ENCODE results near the gene WDR18. TPM values are rescaled to one million over a fixed set of nuclear protein-coding genes. Genes with fewer than 3 reads are reported as not detected.

WDR18 gene
- total RNA-seq, 6 experiments from 2014 or later: 47.5 to 55.8 (median 51.3) TPM

- DNase-seq: no peak
- no peak overlapping the region for H3K27ac Mint-ChIP-seq
- TF ChIP-seq, protein P1, sequence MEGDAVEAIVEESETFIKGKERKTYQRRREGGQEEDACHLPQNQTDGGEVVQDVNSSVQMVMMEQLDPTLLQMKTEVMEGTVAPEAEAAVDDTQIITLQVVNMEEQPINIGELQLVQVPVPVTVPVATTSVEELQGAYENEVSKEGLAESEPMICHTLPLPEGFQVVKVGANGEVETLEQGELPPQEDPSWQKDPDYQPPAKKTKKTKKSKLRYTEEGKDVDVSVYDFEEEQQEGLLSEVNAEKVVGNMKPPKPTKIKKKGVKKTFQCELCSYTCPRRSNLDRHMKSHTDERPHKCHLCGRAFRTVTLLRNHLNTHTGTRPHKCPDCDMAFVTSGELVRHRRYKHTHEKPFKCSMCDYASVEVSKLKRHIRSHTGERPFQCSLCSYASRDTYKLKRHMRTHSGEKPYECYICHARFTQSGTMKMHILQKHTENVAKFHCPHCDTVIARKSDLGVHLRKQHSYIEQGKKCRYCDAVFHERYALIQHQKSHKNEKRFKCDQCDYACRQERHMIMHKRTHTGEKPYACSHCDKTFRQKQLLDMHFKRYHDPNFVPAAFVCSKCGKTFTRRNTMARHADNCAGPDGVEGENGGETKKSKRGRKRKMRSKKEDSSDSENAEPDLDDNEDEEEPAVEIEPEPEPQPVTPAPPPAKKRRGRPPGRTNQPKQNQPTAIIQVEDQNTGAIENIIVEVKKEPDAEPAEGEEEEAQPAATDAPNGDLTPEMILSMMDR (IDR thresholded peaks at IDR 0.05): no peak
- H3K36me3 Mint-ChIP-seq (ENCODE audit: low read depth): no peaks in the 10 kb centered on the region; the same call in 1 of the 2 replicates
- H3K4me3 Mint-ChIP-seq: no peak overlapping the region
- peaks cover 5% of the 10 kb centered on the region; the same call in 1 of the 2 replicates for H3K4me1 Mint-ChIP-seq (ENCODE audit: low read depth)
- H3K9me3 Mint-ChIP-seq: no peaks in the 10 kb centered on the region
- peaks cover 8% of the 10 kb centered on the region for H3K27me3 Mint-ChIP-seq (ENCODE audit: insufficient read depth)
These were observed 4.8 kb upstream of the WDR18 start for GRCh38 chr19:979318-979741.

DNA sequence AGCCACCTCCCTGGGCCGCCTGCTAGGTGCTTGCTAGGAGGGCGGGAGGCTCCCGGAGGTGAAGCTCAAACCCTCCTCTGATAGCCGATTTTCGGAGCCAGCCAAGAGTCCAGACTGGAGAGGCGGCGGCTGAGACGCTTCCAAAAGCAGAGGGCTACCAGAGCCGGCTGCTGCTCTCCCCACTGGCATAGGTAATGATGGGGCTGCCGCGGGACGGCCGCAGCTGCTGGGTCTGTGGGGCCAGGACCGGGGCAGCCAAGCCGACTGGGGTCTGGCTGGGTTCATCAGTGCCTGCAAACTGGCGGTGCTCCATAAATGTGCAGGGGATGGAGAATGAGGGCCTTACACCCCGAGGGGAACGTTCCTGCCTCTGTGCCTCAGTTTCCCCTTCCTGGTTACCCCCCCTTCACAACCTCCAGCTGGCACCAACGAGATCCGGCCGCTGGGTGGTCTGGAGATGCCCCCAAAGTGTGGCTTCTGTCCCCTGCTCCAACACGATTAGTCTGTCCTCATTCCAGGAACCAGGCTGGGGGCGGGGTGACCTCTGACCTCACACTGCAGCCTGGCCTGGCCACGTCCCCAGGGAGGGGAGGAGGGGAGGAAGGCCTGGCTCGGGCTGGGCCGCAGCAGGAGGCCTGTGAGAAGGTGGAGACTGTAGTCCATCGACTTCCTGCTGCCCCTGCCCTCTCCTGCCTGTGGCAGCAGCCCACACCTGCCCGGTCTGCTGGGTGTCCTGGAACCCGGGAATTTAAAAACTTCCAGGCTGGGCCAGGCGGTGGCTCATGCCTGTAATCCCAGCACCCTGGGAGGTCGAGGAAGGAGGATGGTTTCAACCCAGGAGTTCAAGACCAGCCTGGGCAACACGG, 3.8 kb upstream of the WDR18 start:
- Mint-ChIP-seq H3K9me3 (no peaks in the 10 kb centered on the region), H3K4me1 (ENCODE audit: low read depth) (peaks cover 13% of the 10 kb centered on the region), H3K27ac (no peak overlapping the region), H3K36me3 (ENCODE audit: low read depth) (no peaks in the 10 kb centered on the region; the same call in 1 of the 2 replicates), H3K4me3 (no peak overlapping the region; the same call in 1 of the 2 replicates), H3K27me3 (ENCODE audit: insufficient read depth) (peaks cover 13% of the 10 kb centered on the region)
- DNase-seq: no peak
- TF ChIP-seq, protein P1 (IDR thresholded peaks at IDR 0.05): no peak

DNA sequence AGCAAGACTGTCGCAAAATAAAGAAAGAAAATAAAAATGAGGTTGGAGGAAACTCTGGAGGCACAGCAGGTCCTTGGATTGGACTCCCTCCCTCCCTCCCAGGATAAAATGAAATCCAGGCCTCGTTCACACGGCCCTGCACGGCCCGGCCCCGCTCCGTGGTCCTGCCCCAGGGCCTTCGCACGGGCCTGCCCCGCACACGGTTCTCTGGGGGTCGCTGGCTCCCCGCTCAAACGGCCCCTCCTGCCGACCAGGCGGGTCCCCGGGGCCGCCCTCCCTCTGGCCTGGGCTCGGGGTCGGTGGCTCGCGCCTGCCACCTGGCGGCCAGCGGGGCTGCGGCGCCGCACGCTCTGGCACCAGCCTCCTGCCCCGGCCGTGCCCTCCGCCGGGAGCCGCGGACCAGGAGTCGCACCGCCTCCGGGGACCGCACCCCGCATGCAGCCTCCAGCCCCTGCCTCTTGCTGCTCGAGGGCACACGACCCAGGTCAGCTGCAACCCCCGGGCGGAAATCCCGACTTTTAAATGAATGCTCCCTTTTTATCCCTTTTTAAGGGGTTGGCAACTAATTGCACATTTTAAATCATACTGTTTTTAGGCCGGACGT, 1.5 kb upstream of the WDR18 start:
- Mint-ChIP-seq H3K9me3 (no peaks in the 10 kb centered on the region), H3K36me3 (ENCODE audit: low read depth) (no peaks in the 10 kb centered on the region; the same call in 1 of the 2 replicates), H3K27ac (peak overlapping the region; percentile 95; the same call in 1 of the 2 replicates), H3K4me3 (peak overlapping the region; percentile 68), H3K4me1 (ENCODE audit: low read depth) (peaks cover 18% of the 10 kb centered on the region), H3K27me3 (ENCODE audit: insufficient read depth) (peaks cover 16% of the 10 kb centered on the region)
- peak; percentile 56 for DNase-seq
- TF ChIP-seq, protein P1 (IDR thresholded peaks at IDR 0.05): peak; percentile 99

- Mint-ChIP-seq H3K4me3 (peak overlapping the region; percentile 95; the same call in 1 of the 2 replicates), H3K9me3 (no peaks in the 10 kb centered on the region), H3K27ac (no peak overlapping the region), H3K4me1 (ENCODE audit: low read depth) (peaks cover 18% of the 10 kb centered on the region), H3K36me3 (ENCODE audit: low read depth) (no peaks in the 10 kb centered on the region; the same call in 1 of the 2 replicates), H3K27me3 (ENCODE audit: insufficient read depth) (peaks cover 11% of the 10 kb centered on the region)
- no peak for DNase-seq
- TF ChIP-seq, protein P1 (IDR thresholded peaks at IDR 0.05): no peak
These were observed 1.9 kb downstream of the WDR18 start for GRCh38 chr19:986083-986482.

- TF ChIP-seq, protein P1 (IDR thresholded peaks at IDR 0.05): no peak
- Mint-ChIP-seq H3K27ac (no peak overlapping the region), H3K4me3 (no peak overlapping the region), H3K27me3 (ENCODE audit: insufficient read depth) (peaks cover 9% of the 10 kb centered on the region), H3K36me3 (ENCODE audit: low read depth) (peaks cover 4% of the 10 kb centered on the region), H3K4me1 (ENCODE audit: low read depth) (peaks cover 18% of the 10 kb centered on the region), H3K9me3 (no peaks in the 10 kb centered on the region)
- no peak for DNase-seq
These were observed 3.9 kb downstream of the WDR18 start for GRCh38 chr19:988081-988480.

All from HFFc6 (cell line).